ENCODE data around the gene HOXD11. TPM values are rescaled to one million over a fixed set of nuclear protein-coding genes. Genes with fewer than 3 reads are reported as not detected.

HOXD11 gene
- total RNA-seq, 2 experiments from 2014 or later, result not detected

DNA sequence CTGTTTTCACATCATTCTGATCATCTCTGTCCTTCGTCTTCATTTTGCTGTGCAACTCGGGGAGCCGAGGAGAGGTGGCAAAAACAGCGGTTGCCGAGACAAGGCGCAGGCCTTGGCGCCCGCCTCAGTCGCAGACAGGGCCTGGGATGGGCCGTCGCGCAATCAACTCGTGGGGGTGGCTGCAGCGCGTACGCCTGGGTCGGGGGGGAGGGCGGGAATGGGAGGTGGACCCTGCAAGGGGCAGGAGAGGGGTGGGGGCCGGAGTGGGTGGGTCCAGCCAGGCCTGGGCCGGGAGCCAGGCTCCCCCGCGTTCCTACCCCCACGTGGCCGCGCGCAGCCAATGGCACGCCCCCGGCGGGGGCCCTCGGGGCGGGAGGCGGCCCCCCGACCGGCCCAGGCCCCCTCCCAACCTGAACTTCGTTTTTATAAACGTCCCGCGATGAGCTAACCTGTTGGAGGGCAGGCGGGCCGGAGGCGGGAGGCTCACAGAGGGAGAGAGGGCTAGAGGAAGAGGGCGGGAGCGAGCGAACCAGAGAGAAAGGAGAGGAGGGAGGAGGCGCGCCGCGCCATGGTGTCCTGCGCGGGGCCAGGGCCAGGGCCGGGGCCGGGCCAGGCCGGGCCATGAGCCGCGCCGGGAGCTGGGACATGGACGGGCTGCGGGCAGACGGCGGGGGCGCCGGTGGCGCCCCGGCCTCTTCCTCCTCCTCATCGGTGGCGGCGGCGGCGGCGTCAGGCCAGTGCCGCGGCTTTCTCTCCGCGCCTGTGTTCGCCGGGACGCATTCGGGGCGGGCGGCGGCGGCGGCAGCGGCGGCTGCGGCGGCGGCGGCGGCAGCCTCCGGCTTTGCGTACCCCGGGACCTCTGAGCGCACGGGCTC, 14.6 kb upstream of the HOXD11 start, which contains the start of gene HOXD13:
Gene HOXD13 (plus strand): TSS at position 452 of the 875 bp plus-strand sequence. CDS start 170 bp downstream, at position 622.
- Histone ChIP-seq H3K36me3 (ENCODE audit: insufficient read depth, low read length) (no peaks in the 10 kb centered on the region), H3K79me2 (ENCODE audit: insufficient read depth, low read depth, low read length) (no peaks in the 10 kb centered on the region), H2AFZ (ENCODE audit: low read length) (no peak within 1 kb of the TSS), H4K20me1 (ENCODE audit: insufficient read depth, low read length) (no peaks in the 10 kb centered on the region), H3K27ac (ENCODE audit: low read depth, low read length, poor library complexity, severe bottlenecking) (no peak within 1 kb of the TSS), H3K4me2 (ENCODE audit: low read length) (no peak within 1 kb of the TSS), H3K9me3 (ENCODE audit: low read length) (no peaks in the 10 kb centered on the region), H3K4me3 (ENCODE audit: low read depth, low read length, poor library complexity, severe bottlenecking) (no peak within 1 kb of the TSS), H3K4me1 (ENCODE audit: insufficient read depth, low read length, poor library complexity, severe bottlenecking) (peaks cover 11% of the 10 kb centered on the region), H3K9me2 (ENCODE audit: insufficient read depth, low read length) (no peaks in the 10 kb centered on the region)
- BruUV-seq (replicated peaks), result no TSS peak
- intact Hi-C loops (cut with micrococcal nuclease; ENCODE audit: unreplicated experiment), result no loop called here
- POLR2A ChIA-PET, result no interaction called here
- DNase-seq (ENCODE audit: low spot score), result no peak
- CTCF ChIA-PET (ENCODE audit: unreplicated experiment), result no interaction called here
- TF ChIP-seq, protein P1, sequence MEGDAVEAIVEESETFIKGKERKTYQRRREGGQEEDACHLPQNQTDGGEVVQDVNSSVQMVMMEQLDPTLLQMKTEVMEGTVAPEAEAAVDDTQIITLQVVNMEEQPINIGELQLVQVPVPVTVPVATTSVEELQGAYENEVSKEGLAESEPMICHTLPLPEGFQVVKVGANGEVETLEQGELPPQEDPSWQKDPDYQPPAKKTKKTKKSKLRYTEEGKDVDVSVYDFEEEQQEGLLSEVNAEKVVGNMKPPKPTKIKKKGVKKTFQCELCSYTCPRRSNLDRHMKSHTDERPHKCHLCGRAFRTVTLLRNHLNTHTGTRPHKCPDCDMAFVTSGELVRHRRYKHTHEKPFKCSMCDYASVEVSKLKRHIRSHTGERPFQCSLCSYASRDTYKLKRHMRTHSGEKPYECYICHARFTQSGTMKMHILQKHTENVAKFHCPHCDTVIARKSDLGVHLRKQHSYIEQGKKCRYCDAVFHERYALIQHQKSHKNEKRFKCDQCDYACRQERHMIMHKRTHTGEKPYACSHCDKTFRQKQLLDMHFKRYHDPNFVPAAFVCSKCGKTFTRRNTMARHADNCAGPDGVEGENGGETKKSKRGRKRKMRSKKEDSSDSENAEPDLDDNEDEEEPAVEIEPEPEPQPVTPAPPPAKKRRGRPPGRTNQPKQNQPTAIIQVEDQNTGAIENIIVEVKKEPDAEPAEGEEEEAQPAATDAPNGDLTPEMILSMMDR (conservative IDR thresholded peaks at IDR 0.05; ENCODE audit: low read length), result no peak
- no peak for TF ChIP-seq EZH2phosphoT487 (IDR thresholded peaks at IDR 0.05; ENCODE audit: borderline replicate concordance, low read depth, low read length)

GRCh38 chr2:176093145-176093897, 13.8 kb upstream of the HOXD11 start:
- H3K4me3 ChIP-seq (ENCODE audit: low read depth, low read length, poor library complexity, severe bottlenecking), result no peak overlapping the region
- H2AFZ ChIP-seq (ENCODE audit: low read length), result no peak overlapping the region
- H3K4me1 ChIP-seq (ENCODE audit: insufficient read depth, low read length, poor library complexity, severe bottlenecking), result peaks cover 14% of the 10 kb centered on the region
- no peak overlapping the region for H3K4me2 ChIP-seq (ENCODE audit: low read length)
- no peaks in the 10 kb centered on the region for H3K79me2 ChIP-seq (ENCODE audit: insufficient read depth, low read depth, low read length)
- intact Hi-C loops (cut with micrococcal nuclease; ENCODE audit: unreplicated experiment), result no loop called here
- H3K36me3 ChIP-seq (ENCODE audit: insufficient read depth, low read length), result no peaks in the 10 kb centered on the region
- DNase-seq (ENCODE audit: low spot score), result no peak
- no peaks in the 10 kb centered on the region for H4K20me1 ChIP-seq (ENCODE audit: insufficient read depth, low read length)
- H3K9me3 ChIP-seq (ENCODE audit: low read length), result no peaks in the 10 kb centered on the region
- POLR2A ChIA-PET, result interaction anchor here (0.6 kb wide), 1 partner anchor 32 kb away, joined by 4 read pairs; no protein-coding TSS in a partner anchor
- no peaks in the 10 kb centered on the region for H3K9me2 ChIP-seq (ENCODE audit: insufficient read depth, low read length)
- CTCF ChIA-PET (ENCODE audit: unreplicated experiment), result no interaction called here
- BruUV-seq (replicated peaks), result no TSS peak
- TF ChIP-seq, protein P1 (conservative IDR thresholded peaks at IDR 0.05; ENCODE audit: low read length), result no peak
- no peak for TF ChIP-seq EZH2phosphoT487 (IDR thresholded peaks at IDR 0.05; ENCODE audit: borderline replicate concordance, low read depth, low read length)
- H3K27ac ChIP-seq (ENCODE audit: low read depth, low read length, poor library complexity, severe bottlenecking), result no peak overlapping the region
